Activated CD4-positive, CD25-positive, alpha-beta regulatory T cell (primary cell): ENCODE results near the gene NSMCE1.

Source experiments
- DNase-seq, 4 experiments: peaks; one replicate each; lab custom pipeline; 2025; lab: John Stamatoyannopoulos, UW

NSMCE1 gene, protein sequence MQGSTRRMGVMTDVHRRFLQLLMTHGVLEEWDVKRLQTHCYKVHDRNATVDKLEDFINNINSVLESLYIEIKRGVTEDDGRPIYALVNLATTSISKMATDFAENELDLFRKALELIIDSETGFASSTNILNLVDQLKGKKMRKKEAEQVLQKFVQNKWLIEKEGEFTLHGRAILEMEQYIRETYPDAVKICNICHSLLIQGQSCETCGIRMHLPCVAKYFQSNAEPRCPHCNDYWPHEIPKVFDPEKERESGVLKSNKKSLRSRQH

DNA sequence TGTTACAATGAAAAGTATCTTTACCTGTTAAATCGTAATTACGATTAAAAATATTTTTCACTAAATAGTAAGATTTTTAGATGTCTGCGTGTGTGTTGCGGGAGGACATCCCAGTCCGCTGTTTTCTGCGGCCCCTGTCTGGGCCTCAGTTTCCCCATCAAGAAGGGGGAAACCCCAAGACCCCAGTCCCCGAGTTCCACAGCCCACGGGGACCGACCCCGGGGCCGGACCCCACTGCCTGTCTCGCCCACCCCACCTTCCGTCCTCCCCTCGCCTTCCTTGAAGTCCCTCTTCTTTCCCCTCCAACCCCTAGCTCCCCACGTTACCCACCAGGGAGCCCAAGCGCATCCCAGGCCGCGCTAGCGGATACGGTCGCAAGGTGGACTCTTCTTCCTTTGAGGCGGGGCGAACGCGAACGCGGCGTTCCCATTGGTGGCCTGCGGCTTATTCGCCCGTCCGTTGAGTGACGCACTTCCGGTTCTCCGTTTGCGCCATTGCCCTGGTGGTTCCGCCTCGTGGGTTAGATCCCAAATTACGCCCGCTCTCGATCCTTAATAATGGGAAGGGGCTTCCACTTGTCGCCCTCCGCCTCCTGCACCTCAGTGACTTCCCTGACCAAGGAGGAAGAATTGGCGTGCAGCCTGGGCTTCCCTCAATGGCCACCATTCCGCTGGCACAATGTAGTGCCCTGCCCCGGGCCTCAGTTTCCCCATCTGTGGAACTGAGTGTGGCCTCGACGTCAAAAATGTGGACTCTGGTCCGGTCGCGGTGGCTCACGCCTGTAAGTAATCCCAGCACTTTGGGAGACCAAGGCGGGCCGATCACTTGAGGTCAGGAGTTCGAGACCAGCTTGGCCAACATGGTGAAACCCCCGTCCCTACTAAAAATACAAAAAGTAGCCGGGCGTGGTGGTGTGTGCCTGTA is at the start of gene NSMCE1:
TSS of gene NSMCE1 (minus strand) at position 397 of the 924 bp plus-strand sequence. CDS start 11,202 bp downstream, outside the sequence.
- DNase-seq, result peak; percentile 92 to 97 (median 93)

- DNase-seq, result peak in 1 of 4 experiments; percentile 44
These were observed 49.3 kb upstream of the NSMCE1 start for GRCh38 chr16:27317738-27318391.

- no peak for DNase-seq
These were observed 48.7 kb upstream of the NSMCE1 start for GRCh38 chr16:27317320-27317719.

GRCh38 chr16:27316038-27316680 is 47.6 kb upstream of the NSMCE1 start:
- no peak for DNase-seq

DNA sequence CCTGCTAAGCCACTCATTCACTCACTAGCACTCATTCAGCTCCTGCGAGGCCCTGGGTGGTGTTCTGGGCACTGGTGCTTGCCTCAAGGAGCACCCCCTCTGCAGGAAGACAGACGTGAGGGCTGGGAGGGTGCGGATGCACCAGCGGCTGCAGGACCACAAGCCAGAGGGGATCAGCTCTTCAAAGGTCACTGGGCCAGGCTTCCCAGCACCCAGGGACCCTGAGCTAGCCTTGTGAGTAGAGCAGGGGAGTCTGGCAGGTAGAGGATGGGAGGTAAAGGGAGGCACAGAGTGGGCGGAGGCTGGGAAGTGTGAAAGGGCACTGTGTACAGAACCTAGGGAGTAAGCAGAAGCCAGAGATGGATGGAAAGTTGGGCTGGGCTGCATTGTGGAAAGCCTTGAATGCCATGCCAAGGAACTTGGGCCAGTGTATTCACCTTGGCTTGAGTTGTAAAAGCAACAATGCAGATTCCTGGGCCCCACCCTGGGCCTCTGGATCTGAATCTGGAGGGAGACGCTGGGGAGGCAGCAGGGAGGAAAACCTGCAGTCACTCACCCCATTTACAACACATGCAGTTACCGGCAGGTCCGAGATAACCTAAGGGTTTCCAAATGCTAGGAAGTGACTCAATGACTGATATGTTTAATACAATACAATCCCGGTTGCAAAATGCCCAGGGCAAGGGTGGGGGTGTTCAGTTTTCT is 46.9 kb upstream of the NSMCE1 start:
- peak in 3 of 4 experiments; percentile 12 to 25 (median 24) for DNase-seq

DNA sequence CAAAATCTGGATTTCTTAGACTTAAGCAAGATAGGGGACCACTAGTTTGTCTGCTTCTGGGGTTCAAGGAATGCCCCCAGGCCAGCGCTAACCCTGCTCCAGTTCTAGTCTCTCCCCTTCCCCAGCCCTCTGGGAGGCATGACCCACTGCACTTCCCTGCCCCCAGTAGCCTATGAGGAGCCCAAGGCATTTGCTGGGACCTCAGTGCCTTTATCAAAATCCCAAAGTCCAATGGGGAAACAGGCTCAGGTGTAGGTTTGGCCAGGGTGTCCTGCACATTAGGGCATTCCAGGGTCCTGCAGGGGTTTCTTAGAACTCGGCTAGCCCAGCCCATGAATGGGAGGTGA is 46.4 kb upstream of the NSMCE1 start:
- DNase-seq, result no peak

GRCh38 chr16:27314161-27314723 is 45.7 kb upstream of the NSMCE1 start:
- peak in 2 of 4 experiments; percentile 30 to 40 for DNase-seq

GRCh38 chr16:27313422-27314160 is 45.0 kb upstream of the NSMCE1 start, which contains the start of gene IL4R:
Gene IL4R (plus strand): TSS chr16:27313974. CDS start chr16:27340204, 26,230 bp downstream.
- peak in 3 of 4 experiments; percentile 46 to 52 (median 47) for DNase-seq

DNA sequence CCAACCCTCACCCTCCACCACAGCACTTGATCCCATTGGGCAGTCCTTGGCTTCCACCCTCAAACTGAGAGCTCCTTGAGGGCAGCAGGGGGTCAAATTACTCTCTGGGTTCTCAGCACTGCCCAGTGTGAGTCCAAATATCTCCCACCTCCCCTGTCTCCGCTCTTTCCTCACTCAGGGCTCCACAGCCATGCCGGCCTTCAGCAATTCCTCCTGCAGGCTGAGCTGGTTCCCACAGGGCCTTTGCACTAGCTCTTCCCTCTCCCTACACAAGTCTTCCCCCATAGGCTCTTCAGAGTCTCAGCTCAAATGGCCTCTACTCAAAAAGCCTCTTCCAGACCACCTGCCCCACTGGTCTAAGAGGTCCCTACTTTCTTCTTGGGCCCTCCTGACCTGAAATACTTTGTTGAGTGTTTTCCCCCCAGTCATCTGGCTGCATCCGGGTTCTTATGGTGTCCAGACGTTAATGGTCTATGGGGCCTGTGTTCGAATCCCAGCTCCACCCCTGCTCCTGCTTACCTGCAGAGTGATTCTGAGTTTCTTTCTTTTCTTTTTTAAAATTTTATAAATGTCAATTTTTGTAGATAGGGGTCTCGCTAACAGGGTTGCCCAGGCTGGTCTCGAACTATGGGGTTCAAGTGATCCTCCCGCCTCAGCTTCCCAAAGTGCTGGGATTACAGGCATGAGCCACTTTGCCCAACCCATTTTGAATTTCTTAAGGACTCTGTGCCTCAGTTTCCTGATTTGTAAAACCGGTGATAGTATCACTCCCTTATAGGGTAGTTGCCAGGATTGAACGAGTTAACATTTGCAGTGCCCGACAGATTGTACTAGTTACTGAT is 44.2 kb upstream of the NSMCE1 start:
- DNase-seq, result no peak

DNA sequence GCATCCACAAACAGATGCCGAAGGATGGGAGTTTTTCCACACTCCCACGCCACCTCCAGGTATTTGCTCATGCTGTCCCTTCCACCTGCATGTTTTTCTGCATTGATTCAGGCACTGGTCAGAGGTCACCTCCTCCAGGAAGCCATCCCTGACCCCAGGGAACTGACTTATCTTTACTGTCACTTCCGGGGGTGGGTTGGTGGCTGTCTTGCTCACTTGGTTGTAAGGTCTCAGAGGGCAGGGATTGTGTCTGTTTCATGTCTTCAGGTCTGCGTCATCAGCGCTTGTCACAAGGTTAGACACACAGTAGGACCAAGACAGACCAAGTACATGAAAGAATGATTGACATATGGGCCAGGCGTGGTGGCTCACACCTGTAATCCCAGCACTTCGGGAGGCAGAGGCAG is 43.3 kb upstream of the NSMCE1 start:
- no peak for DNase-seq

GRCh38 chr16:27311448-27311830 is 42.9 kb upstream of the NSMCE1 start:
- DNase-seq, result no peak

- no peak for DNase-seq
These were observed 42.2 kb upstream of the NSMCE1 start for GRCh38 chr16:27310576-27311447.

DNA sequence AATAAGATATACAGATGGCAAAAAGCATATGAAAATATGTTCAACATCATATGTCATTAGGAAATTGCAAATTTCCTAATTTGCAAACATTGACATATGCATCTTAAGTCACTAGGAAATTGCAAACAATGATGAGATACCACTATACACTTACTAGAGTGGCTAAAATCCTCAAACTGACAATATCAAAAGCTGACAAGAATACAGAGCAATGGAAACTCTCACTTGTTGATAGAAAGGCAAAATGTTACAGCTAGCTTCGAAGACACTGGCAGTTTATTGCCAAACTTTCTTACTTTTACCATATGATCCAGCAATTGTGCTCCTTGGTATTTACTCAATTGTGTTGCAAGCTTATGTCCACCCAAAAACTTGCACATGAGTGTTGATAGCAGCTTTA is 40.2 kb upstream of the NSMCE1 start:
- DNase-seq, result no peak

- no peak for DNase-seq
These were observed 37.4 kb upstream of the NSMCE1 start for GRCh38 chr16:27305839-27306442.

DNA sequence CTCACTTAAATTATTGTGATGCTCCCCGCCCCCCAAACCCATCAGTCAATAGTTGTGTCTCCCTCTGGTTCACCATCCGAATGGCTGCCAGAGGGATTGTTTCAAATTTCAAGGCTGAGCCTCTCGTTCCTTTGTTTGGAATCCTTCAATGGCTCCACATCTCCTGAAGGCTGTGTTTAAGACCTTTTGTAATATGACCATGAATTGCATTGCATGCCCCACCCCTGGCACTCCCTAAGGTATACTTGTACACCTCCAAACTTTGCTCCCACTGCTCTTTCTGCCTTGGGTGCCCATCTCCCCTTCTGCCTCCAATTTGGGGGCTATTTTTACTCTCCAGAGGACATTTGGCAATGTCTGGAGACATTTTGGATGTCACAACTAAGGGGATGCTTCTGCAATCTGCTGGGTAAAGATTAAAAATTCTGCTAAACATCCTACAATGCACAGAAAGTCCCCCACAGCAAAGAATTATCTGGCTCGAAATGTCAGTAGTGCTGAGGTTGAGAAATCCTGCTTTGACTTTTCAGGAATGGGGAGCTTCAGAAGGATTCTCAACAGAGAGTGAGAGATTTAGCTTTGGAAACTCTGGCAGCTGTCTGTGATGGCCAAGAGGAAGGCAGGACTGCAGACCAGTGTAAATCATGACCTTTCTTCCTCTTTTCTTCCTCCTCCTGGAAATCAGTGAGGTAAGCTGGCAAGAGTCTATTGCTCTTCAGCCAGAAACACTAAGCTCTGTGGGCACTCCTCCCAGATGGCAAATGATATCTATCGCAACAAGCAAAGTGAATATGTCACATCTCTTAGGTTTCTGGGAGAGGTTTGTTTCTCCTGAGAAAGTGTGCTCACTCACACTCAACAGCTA is 36.5 kb upstream of the NSMCE1 start:
- no peak for DNase-seq

GRCh38 chr16:27304102-27304501 is 35.5 kb upstream of the NSMCE1 start:
- no peak for DNase-seq
